Measurements from ENCODE around the gene CHD9.
A peak's percentile ranks its signal among the peaks of the same experiment; 100 is the strongest.
"Not testable (repeated sequence)": the region's sequence is repeated elsewhere in the genome, so short reads cannot be mapped to it uniquely, and the experiment has no call there.

The CHD9 gene

GRCh38 chr16:53207810-53208752 lies 153.3 kb downstream of the CHD9 start:
- DNase-seq (ENCODE audit: low read depth, low spot score): peak; percentile 46

GRCh38 chr16:53209429-53209828 lies 154.6 kb downstream of the CHD9 start:
- DNase-seq (ENCODE audit: low read depth, low spot score): no peak

GRCh38 chr16:53209877-53210276 lies 155.1 kb downstream of the CHD9 start:
- no peak for DNase-seq (ENCODE audit: low read depth, low spot score)

- DNase-seq (ENCODE audit: low read depth, low spot score): no peak
Observed at GRCh38 chr16:53211253-53211652, 156.5 kb downstream of the CHD9 start.

GRCh38 chr16:53212893-53213223 lies 158.1 kb downstream of the CHD9 start:
- no peak for DNase-seq (ENCODE audit: low read depth, low spot score)

- DNase-seq (ENCODE audit: low read depth, low spot score): no peak
Observed at GRCh38 chr16:53213542-53213941, 158.8 kb downstream of the CHD9 start.

GRCh38 chr16:53216798-53217197 lies 162.0 kb downstream of the CHD9 start:
- no peak for DNase-seq (ENCODE audit: low read depth, low spot score)

GRCh38 chr16:53219371-53219770 lies 164.6 kb downstream of the CHD9 start:
- DNase-seq (ENCODE audit: low read depth, low spot score): no peak

- DNase-seq (ENCODE audit: low read depth, low spot score): peak; percentile 7
Observed at GRCh38 chr16:53219795-53220454, 165.1 kb downstream of the CHD9 start.

- DNase-seq (ENCODE audit: low read depth, low spot score): no peak
Observed at GRCh38 chr16:53220585-53220984, 165.8 kb downstream of the CHD9 start.

GRCh38 chr16:53224951-53225533 lies 170.3 kb downstream of the CHD9 start:
- DNase-seq (ENCODE audit: low read depth, low spot score): no peak

- no peak for DNase-seq (ENCODE audit: low read depth, low spot score)
Observed at GRCh38 chr16:53232826-53233529, 178.2 kb downstream of the CHD9 start.

- no peak for DNase-seq (ENCODE audit: low read depth, low spot score)
Observed at GRCh38 chr16:53234836-53235235, 180.0 kb downstream of the CHD9 start.

- no peak for DNase-seq (ENCODE audit: low read depth, low spot score)
Observed at GRCh38 chr16:53235851-53236250, 181.1 kb downstream of the CHD9 start.

- no peak for DNase-seq (ENCODE audit: low read depth, low spot score)
Observed at GRCh38 chr16:53249331-53249730, 194.5 kb downstream of the CHD9 start.

- no peak for DNase-seq (ENCODE audit: low read depth, low spot score)
Observed at GRCh38 chr16:53257001-53257400, 202.2 kb downstream of the CHD9 start.

- no peak for DNase-seq (ENCODE audit: low read depth, low spot score)
Observed at GRCh38 chr16:53258809-53259208, 204.0 kb downstream of the CHD9 start.

- no peak for DNase-seq (ENCODE audit: low read depth, low spot score)
Observed at GRCh38 chr16:53261276-53261675, 206.5 kb downstream of the CHD9 start.

GRCh38 chr16:53262645-53263044 lies 207.9 kb downstream of the CHD9 start:
- DNase-seq (ENCODE audit: low read depth, low spot score): no peak

- DNase-seq (ENCODE audit: low read depth, low spot score): no peak
Observed at GRCh38 chr16:53266156-53266555, 211.4 kb downstream of the CHD9 start.

- DNase-seq (ENCODE audit: low read depth, low spot score): not testable (repeated sequence)
Observed at GRCh38 chr16:53278498-53278897, 223.7 kb downstream of the CHD9 start.

- no peak for DNase-seq (ENCODE audit: low read depth, low spot score)
Observed at GRCh38 chr16:53281280-53281679, 226.5 kb downstream of the CHD9 start.

Data from brain pericyte (primary cell).